RWPE2 (cell line): Measurements from ENCODE around the gene CYTIP.

Source experiments
- ATAC-seq: fragments of 200-7000 bp; cut with Tn5 transposase; 3 replicates; pipeline ENCODE4 v1.9.1; 2021; ENCODE audit warnings: low read depth
- DNase-seq: peaks from one replicate; pipeline ENCODE4 v3.0.0-alpha.2; 2020; ENCODE audit warnings: low spot score
- H3K27ac ChIP-seq: fragments of 450-650 bp; 2 replicates; pipeline ENCODE4 v1.5.1; 2017; ENCODE audit warnings: mild to moderate bottlenecking; ENCODE audit not compliant: poor library complexity, severe bottlenecking
- H3K27me3 ChIP-seq: fragments of 250-450 bp; sonication (Bioruptor Pico); 2 replicates; pipeline ENCODE4 v1.5.1; 2021; ENCODE audit warnings: mild to moderate bottlenecking, moderate library complexity; ENCODE audit not compliant: insufficient read depth, poor library complexity, severe bottlenecking
- H3K36me3 ChIP-seq: fragments of 250-450 bp; sonication (Bioruptor Pico); 2 replicates; pipeline ENCODE4 v1.5.1; 2020; ENCODE audit warnings: low read depth, mild to moderate bottlenecking, moderate library complexity
- H3K4me1 ChIP-seq: fragments of 250-450 bp; sonication (Bioruptor Pico); 2 replicates; pipeline ENCODE4 v1.5.1; 2021; ENCODE audit warnings: mild to moderate bottlenecking, moderate library complexity; ENCODE audit not compliant: insufficient read depth, poor library complexity, severe bottlenecking
- H3K4me3 ChIP-seq: fragments of 250-450 bp; sonication (Bioruptor Pico); 2 replicates; pipeline ENCODE4 v1.5.1; 2021; ENCODE audit warnings: mild to moderate bottlenecking, moderate library complexity; ENCODE audit not compliant: severe bottlenecking
- H3K9me3 ChIP-seq: fragments of 250-450 bp; sonication (Bioruptor Pico); 2 replicates; pipeline ENCODE4 v1.5.1; 2021; ENCODE audit warnings: mild to moderate bottlenecking, moderate library complexity; ENCODE audit not compliant: severe bottlenecking
- CTCF ChIP-seq: fragments of 450-650 bp; IDR thresholded peaks from one replicate; pipeline ENCODE4 v1.5.1; 2017; ENCODE audit warnings: mild to moderate bottlenecking, moderate library complexity; ENCODE audit not compliant: poor library complexity, severe bottlenecking

CYTIP gene

GRCh38 chr2:157421331-157421944, 22.5 kb downstream of the CYTIP start:
- Histone ChIP-seq H3K27ac (no peak overlapping the region), H3K27me3 (no peaks in the 10 kb centered on the region), H3K4me3 (no peak overlapping the region), H3K4me1 (no peaks in the 10 kb centered on the region), H3K36me3 (no peaks in the 10 kb centered on the region), H3K9me3 (no peaks in the 10 kb centered on the region)
- ATAC-seq (no peak), DNase-seq (no peak)
- TF ChIP-seq CTCF, result no peak

- ATAC-seq (no peak), DNase-seq (no peak)
- H3K36me3 ChIP-seq, result no peaks in the 10 kb centered on the region
- no peak overlapping the region for H3K4me3 ChIP-seq
- no peak overlapping the region for H3K27ac ChIP-seq
- H3K9me3 ChIP-seq, result no peaks in the 10 kb centered on the region
- TF ChIP-seq CTCF, result no peak
- H3K4me1 ChIP-seq, result no peaks in the 10 kb centered on the region
- H3K27me3 ChIP-seq, result no peaks in the 10 kb centered on the region
Observed at GRCh38 chr2:157420771-157421323, 23.0 kb downstream of the CYTIP start.

- Histone ChIP-seq H3K4me3 (no peak overlapping the region), H3K27ac (no peak overlapping the region), H3K36me3 (no peaks in the 10 kb centered on the region), H3K27me3 (no peaks in the 10 kb centered on the region), H3K9me3 (no peaks in the 10 kb centered on the region), H3K4me1 (no peaks in the 10 kb centered on the region)
- no peak for TF ChIP-seq CTCF
- DNase-seq (no peak), ATAC-seq (no peak)
Observed at GRCh38 chr2:157419031-157419575, 24.8 kb downstream of the CYTIP start.

GRCh38 chr2:157418239-157418641, 25.6 kb downstream of the CYTIP start:
- ATAC-seq (no peak), DNase-seq (no peak)
- Histone ChIP-seq H3K4me3 (no peak overlapping the region), H3K4me1 (no peaks in the 10 kb centered on the region), H3K9me3 (no peaks in the 10 kb centered on the region), H3K27ac (no peak overlapping the region), H3K27me3 (no peaks in the 10 kb centered on the region), H3K36me3 (no peaks in the 10 kb centered on the region)
- TF ChIP-seq CTCF, result no peak

GRCh38 chr2:157415591-157416101, 28.2 kb downstream of the CYTIP start:
- H3K4me1 ChIP-seq, result no peaks in the 10 kb centered on the region

More at GRCh38 chr2:157415591-157416101, 28.2 kb downstream of the CYTIP start:
- no peaks in the 10 kb centered on the region for H3K9me3 ChIP-seq
- ATAC-seq (no peak), DNase-seq (no peak)
- no peaks in the 10 kb centered on the region for H3K36me3 ChIP-seq
- H3K27me3 ChIP-seq, result no peaks in the 10 kb centered on the region
- no peak overlapping the region for H3K27ac ChIP-seq
- H3K4me3 ChIP-seq, result no peak overlapping the region
- TF ChIP-seq CTCF, result no peak
